ACC112 (cell line): ENCODE results near the gene POR.
A peak's percentile ranks its signal among the peaks of the same experiment; 100 is the strongest.
"Not testable (repeated sequence)": the region's sequence is repeated elsewhere in the genome, so short reads cannot be mapped to it uniquely, and the experiment has no call there.

Experiments
- H2AFZ ChIP-seq: fragments of 200-600 bp; sonication (generic); one replicate; pipeline ENCODE4 v1.6.0; 2017; ENCODE audit warnings: antibody characterized with exemption, low read length; ENCODE audit not compliant: unreplicated experiment
- H3K27ac ChIP-seq: fragments of 200-600 bp; sonication (generic); 2 replicates; pipeline ENCODE4 v1.5.1; 2014; ENCODE audit warnings: low read depth, mild to moderate bottlenecking, antibody characterized with exemption, low read length, moderate library complexity
- H3K27me3 ChIP-seq: fragments of 200-600 bp; sonication (generic); 2 replicates; pipeline ENCODE4 v1.6.1; 2014; ENCODE audit warnings: mild to moderate bottlenecking, antibody characterized with exemption, low read length, moderate library complexity, mixed read lengths; ENCODE audit not compliant: insufficient read depth
- H3K36me3 ChIP-seq: fragments of 200-600 bp; sonication (generic); 2 replicates; pipeline ENCODE4 v1.6.1; 2016; ENCODE audit warnings: mild to moderate bottlenecking, antibody characterized with exemption, low read length, moderate library complexity, mixed read lengths; ENCODE audit not compliant: insufficient read depth
- H3K4me1 ChIP-seq: fragments of 200-600 bp; sonication (generic); one replicate; pipeline ENCODE4 v1.6.1; 2016; ENCODE audit warnings: low read length, mixed read lengths; ENCODE audit not compliant: insufficient read depth, unreplicated experiment, control insufficient read depth
- H3K4me3 ChIP-seq: fragments of 200-600 bp; sonication (generic); 2 replicates; pipeline ENCODE4 v1.5.1; 2014; ENCODE audit warnings: mild to moderate bottlenecking, low read depth, low read length
- H3K79me2 ChIP-seq: fragments of 200-600 bp; sonication (generic); one replicate; pipeline ENCODE4 v1.6.0; 2016; ENCODE audit warnings: low read length; ENCODE audit not compliant: control insufficient read depth, unreplicated experiment, insufficient read depth

POR gene

DNA sequence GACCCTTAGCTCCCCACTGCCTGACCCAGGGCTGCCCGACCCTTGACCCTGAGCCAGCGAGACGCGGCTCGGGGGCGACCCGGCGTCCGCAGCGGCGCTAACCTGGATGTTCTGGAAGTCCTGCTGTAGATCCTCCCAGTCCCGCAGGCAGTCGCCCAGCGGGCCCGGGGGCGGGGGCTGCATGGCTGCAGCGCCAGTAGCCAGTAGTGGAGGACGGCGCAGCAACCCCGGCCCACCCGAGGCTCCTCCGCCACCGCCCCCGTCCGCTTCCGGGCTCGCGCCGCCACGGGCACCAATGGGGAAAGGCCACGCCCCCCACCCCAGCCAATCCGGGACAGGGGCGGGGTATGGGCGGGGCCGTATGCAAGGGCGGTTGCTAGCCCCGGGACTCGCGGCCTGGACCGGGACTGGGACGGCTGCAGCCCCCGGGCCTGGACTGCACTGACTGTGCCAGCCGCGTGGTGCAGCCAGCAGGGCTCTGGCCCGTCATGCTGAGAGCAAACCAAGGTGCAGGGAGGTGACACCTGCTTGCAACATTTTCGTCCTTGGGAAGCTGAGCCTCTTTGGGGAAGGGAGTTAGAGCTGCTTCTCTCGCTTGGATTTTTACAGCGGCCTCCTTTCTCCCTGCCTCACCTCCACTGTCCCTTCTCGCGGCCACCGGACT, 79.6 kb downstream of the POR start, which contains the start of gene TMEM120A:
Gene TMEM120A, minus strand, starts transcription at position 208 of the 664 bp plus-strand sequence. Its CDS starts 25 bp downstream, at position 183.
- peak within 1 kb of the TSS; percentile 57 for H2AFZ ChIP-seq

DNA sequence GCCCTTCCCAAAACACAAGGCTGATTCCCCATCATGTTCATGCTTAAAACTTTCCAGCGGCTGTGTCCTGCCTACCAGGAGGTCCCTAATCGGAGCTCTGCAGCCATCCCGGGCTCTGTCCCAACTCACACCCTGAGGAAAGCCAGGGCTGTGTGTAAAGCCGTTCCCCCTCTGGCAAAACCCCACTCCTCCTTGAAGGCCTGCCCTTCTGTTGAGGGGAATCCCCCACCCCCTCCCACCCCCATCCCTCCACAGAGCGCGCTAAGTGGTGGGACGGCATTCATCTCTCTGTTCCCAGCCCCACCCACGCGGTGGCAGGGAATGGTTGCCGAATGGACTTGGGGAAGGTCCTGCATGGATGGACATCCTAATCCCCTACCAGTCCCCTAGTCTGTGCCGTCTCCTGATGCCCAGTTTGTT, 80.1 kb downstream of the POR start:
- Histone ChIP-seq H2AFZ (no peak overlapping the region), H3K27ac (no peak overlapping the region), H3K79me2 (no peaks in the 10 kb centered on the region), H3K27me3 (no peaks in the 10 kb centered on the region), H3K4me3 (peak overlapping the region; percentile 91), H3K4me1 (peaks cover 11% of the 10 kb centered on the region), H3K36me3 (no peaks in the 10 kb centered on the region)

More for the DNA sequence above, 79.6 kb downstream of the POR start, which contains the start of gene TMEM120A:
- peak within 1 kb of the TSS; percentile 91 for H3K4me3 ChIP-seq
- H3K36me3 ChIP-seq, result no peaks in the 10 kb centered on the region
- H3K27me3 ChIP-seq, result no peaks in the 10 kb centered on the region
- H3K4me1 ChIP-seq, result peaks cover 11% of the 10 kb centered on the region
- peak within 1 kb of the TSS; percentile 36; the same call in 1 of the 2 replicates for H3K27ac ChIP-seq
- H3K79me2 ChIP-seq, result no peaks in the 10 kb centered on the region

DNA sequence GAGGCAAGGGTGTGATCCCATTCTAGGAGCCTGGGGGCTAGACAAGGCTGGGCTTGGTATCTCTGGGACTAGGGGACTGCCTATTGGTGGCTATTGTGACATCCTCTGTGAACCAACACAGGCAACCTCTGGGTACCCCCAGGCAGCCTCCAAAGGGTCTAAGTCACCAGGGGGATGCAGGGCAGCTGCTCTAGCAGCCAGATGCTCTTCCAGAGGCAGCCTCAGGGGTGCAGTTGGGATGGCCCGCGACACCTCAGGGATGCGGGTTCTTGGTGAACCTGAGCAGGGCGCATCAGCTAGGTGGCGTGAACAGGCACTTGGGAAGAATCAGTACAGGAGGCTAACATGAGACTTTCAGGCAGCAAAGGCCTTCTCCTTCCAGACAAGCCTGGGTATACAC, 81.0 kb downstream of the POR start:
- H3K36me3 ChIP-seq, result peaks cover 3% of the 10 kb centered on the region; the same call in 1 of the 2 replicates
- no peak overlapping the region for H3K27ac ChIP-seq
- peaks cover 11% of the 10 kb centered on the region for H3K4me1 ChIP-seq
- H2AFZ ChIP-seq, result no peak overlapping the region
- H3K79me2 ChIP-seq, result no peaks in the 10 kb centered on the region
- H3K4me3 ChIP-seq, result no peak overlapping the region
- H3K27me3 ChIP-seq, result no peaks in the 10 kb centered on the region

DNA sequence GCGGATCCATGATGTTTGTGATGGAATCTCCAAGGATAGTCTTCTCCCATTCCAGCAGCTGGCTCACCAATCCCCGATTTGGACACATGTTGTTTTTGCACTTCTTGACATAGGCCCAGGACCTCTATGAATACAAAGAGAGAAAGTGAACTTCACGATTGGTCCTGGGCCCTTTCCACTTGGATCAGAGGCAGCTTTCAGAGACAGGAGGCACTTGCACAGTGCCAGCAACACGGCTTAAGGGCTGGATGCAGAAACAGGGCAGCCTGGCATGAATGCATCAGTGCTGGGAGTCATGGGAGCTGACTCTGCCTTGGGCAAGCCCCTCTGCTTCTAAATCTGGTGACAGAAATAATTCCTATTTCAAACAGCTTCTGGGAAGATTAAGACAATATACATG, 81.5 kb downstream of the POR start:
- H2AFZ ChIP-seq, result no peak overlapping the region

DNA sequence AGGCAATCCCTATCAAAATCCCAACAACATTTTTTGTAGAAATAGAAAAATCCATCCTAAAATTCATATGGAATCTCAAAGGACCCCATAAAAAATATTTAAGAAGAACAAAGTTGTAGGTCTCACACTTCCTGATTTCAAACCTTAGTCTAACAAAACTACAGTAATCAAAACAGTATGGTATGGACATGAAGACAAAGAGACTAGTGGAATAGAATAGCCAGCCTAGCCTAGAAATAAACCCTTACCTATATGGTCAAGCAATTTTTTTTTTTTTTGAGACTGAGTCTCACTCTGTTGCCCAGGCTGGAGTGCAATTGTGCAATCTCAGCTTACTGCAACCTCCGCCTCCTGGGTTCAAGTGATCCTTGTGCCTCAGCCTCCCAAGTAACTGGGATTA, 83.1 kb downstream of the POR start:
- Histone ChIP-seq H3K4me1 (peaks cover 10% of the 10 kb centered on the region), H3K36me3 (peaks cover 5% of the 10 kb centered on the region; the same call in 1 of the 2 replicates), H2AFZ (no peak overlapping the region), H3K27ac (no peak overlapping the region), H3K79me2 (no peaks in the 10 kb centered on the region), H3K4me3 (no peak overlapping the region), H3K27me3 (no peaks in the 10 kb centered on the region)

More for the DNA sequence above, 81.5 kb downstream of the POR start:
- H3K4me3 ChIP-seq, result no peak overlapping the region
- H3K79me2 ChIP-seq, result no peaks in the 10 kb centered on the region
- no peaks in the 10 kb centered on the region for H3K27me3 ChIP-seq
- no peak overlapping the region for H3K27ac ChIP-seq
- peaks cover 11% of the 10 kb centered on the region for H3K4me1 ChIP-seq
- peaks cover 5% of the 10 kb centered on the region; the same call in 1 of the 2 replicates for H3K36me3 ChIP-seq

DNA sequence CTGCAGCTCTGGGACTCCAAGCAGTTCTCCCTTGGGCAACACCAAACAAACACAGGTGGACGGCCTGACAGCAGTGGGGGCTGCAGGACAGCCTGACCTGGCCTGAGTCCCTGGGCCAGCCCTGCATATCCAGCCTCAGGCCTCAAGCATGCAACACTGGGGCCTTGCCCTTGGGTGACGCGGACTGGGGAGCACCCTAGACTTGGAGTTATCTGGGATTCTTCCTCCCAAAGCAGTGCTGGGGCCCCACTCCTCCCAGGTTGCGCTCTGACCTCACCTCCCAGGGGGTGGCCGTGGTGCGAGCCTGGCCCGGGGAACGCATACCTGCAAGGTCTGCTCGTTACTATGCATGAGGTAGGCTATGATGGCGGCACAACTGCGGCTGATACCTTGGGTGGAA, 85.6 kb downstream of the POR start:
- peaks cover 5% of the 10 kb centered on the region; the same call in 1 of the 2 replicates for H3K36me3 ChIP-seq
- H3K4me3 ChIP-seq, result no peak overlapping the region
- H3K27me3 ChIP-seq, result no peaks in the 10 kb centered on the region
- no peak overlapping the region for H3K27ac ChIP-seq
- H3K4me1 ChIP-seq, result no peaks in the 10 kb centered on the region
- no peak overlapping the region for H2AFZ ChIP-seq
- H3K79me2 ChIP-seq, result no peaks in the 10 kb centered on the region

- H3K27ac ChIP-seq, result no peak overlapping the region
- H3K4me3 ChIP-seq, result no peak overlapping the region
- H2AFZ ChIP-seq, result no peak overlapping the region
- no peaks in the 10 kb centered on the region for H3K27me3 ChIP-seq
- no peaks in the 10 kb centered on the region for H3K79me2 ChIP-seq
- H3K36me3 ChIP-seq, result peaks cover 5% of the 10 kb centered on the region; the same call in 1 of the 2 replicates
- no peaks in the 10 kb centered on the region for H3K4me1 ChIP-seq
These were observed 87.2 kb downstream of the POR start for GRCh38 chr7:76002139-76002538.

GRCh38 chr7:76002822-76003221, 87.9 kb downstream of the POR start:
- Histone ChIP-seq H3K4me1 (no peaks in the 10 kb centered on the region), H3K79me2 (no peaks in the 10 kb centered on the region), H3K36me3 (peaks cover 5% of the 10 kb centered on the region; the same call in 1 of the 2 replicates), H3K27ac (no peak overlapping the region), H2AFZ (no peak overlapping the region), H3K27me3 (no peaks in the 10 kb centered on the region), H3K4me3 (no peak overlapping the region)

DNA sequence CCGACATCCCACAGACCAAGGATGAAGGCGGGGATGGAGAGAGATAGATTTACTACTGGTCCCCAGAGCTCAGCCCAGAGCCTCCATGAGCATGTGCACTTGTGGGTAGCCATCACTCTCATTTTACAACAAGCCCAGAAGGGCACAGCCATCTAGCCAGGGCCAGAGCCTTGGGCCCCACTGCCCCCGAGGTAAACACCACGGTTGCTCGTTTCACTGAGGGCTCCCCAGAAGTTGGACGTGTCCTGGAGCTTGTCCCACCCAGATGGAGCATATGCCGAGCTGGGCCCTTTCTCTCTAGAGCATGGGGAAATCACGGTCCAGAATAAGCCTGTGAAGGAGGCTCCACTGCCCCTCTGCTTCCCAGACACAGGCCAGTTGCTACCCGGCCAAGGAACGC, 88.4 kb downstream of the POR start:
- Histone ChIP-seq H3K4me1 (peaks cover 2% of the 10 kb centered on the region), H3K4me3 (no peak overlapping the region), H3K79me2 (no peaks in the 10 kb centered on the region), H3K27me3 (no peaks in the 10 kb centered on the region), H2AFZ (no peak overlapping the region), H3K36me3 (peaks cover 5% of the 10 kb centered on the region; the same call in 1 of the 2 replicates), H3K27ac (no peak overlapping the region)

DNA sequence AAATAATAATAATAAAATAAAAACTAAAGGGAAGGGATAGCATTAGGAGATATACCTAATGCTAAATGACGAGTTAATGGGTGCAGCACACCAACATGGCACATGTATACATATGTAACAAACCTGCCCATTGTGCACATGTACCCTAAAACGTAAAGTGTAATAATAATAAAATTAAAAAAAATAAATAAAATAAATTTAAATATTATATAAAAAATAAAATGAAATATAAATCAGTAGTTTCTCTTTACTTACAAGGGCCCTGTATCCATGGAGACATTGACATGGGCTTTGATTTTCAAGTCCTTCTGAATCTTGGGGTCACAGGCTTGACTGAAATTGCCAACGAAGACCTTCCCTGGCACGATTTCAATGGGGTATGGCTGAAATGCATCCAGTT, 90.0 kb downstream of the POR start:
- H3K36me3 ChIP-seq, H2AFZ ChIP-seq, H3K79me2 ChIP-seq, H3K27ac ChIP-seq, H3K27me3 ChIP-seq, H3K4me3 ChIP-seq: not testable (repeated sequence)
- peaks cover 12% of the 10 kb centered on the region for H3K4me1 ChIP-seq

- Histone ChIP-seq H3K27ac (peak overlapping the region; percentile 70), H3K4me1 (peaks cover 24% of the 10 kb centered on the region)
These were observed 93.3 kb downstream of the POR start for GRCh38 chr7:76008156-76008687.

More at GRCh38 chr7:76008156-76008687, 93.3 kb downstream of the POR start:
- Histone ChIP-seq H3K4me3 (no peak overlapping the region), H2AFZ (no peak overlapping the region), H3K79me2 (no peaks in the 10 kb centered on the region), H3K36me3 (no peaks in the 10 kb centered on the region), H3K27me3 (no peaks in the 10 kb centered on the region)
